Caco-2 (cell line): Measurements from ENCODE around the gene TSPAN15. TPM values are rescaled to one million over a fixed set of nuclear protein-coding genes. Genes with fewer than 3 reads are reported as not detected.
A peak's percentile ranks its signal among the peaks of the same experiment; 100 is the strongest.

Experiments used
- Bru-seq: library from RNA; stranded (reverse); fragments of 400-500 nt; gene quantifications from one replicate; lab custom pipeline; 2021; lab: Mats Ljungman, UMichigan
- BruChase-seq, 2 experiments: library from RNA; stranded (reverse); fragments of 400-500 nt; gene quantifications; one replicate each; lab custom pipeline; 2021; lab: Mats Ljungman, UMichigan
- BruUV-seq: library from RNA; stranded (reverse); fragments of 400-500 nt; replicated peaks from 2 replicates; lab custom pipeline; 2021; lab: Mats Ljungman, UMichigan
- CTCF ChIA-PET: fragments of 300-600 bp; sonication (Branson Sonifier 250); formaldehyde crosslinking; loops from one replicate; lab custom pipeline; 2022; ENCODE audit warnings: antibody characterized with exemption; lab: Charles Lee
- POLR2A ChIA-PET: fragments of 300-600 bp; sonication (Branson Sonifier 250); formaldehyde crosslinking; loops from one replicate; lab custom pipeline; 2022; ENCODE audit warnings: antibody characterized with exemption; lab: Charles Lee
- DNase-seq, 2 experiments: peaks; one replicate each; pipeline versions ENCODE4 v3.0.0 to v3.0.0-alpha.2; 2020 to 2022
- H3K27me3 ChIP-seq: replicated peaks from 2 replicates; pipeline ENCODE4 v1.6.0; 2011; ENCODE audit warnings: low read length; ENCODE audit not compliant: control insufficient read depth, insufficient read depth
- H3K36me3 ChIP-seq: 2 replicates; pipeline ENCODE4 v1.5.1; 2011; ENCODE audit warnings: low read length; ENCODE audit not compliant: control insufficient read depth, insufficient read depth
- H3K4me1 ChIP-seq: fragments of 250-450 bp; sonication (Bioruptor Pico); 2 replicates; pipeline ENCODE4 v1.5.1; 2020; ENCODE audit warnings: mild to moderate bottlenecking
- H3K4me3 ChIP-seq: 2 replicates; pipeline ENCODE4 v1.5.1; 2011; ENCODE audit warnings: low read depth, mild to moderate bottlenecking, control low read depth, low read length
- H3K9me3 ChIP-seq: fragments of 250-450 bp; sonication (Bioruptor Pico); 2 replicates; pipeline ENCODE4 v1.5.1; 2020; ENCODE audit warnings: mild to moderate bottlenecking, moderate library complexity
- H3K27ac Mint-ChIP-seq: one replicate; pipeline ENCODE4 v1.8.0; 2022; ENCODE audit warnings: mixed read lengths; ENCODE audit not compliant: unreplicated experiment
- H3K27me3 Mint-ChIP-seq: one replicate; pipeline ENCODE4 v1.8.0; 2022; ENCODE audit warnings: mixed read lengths; ENCODE audit not compliant: insufficient read depth, unreplicated experiment
- H3K36me3 Mint-ChIP-seq: one replicate; pipeline ENCODE4 v1.8.0; 2022; ENCODE audit warnings: mild to moderate bottlenecking, mixed read lengths; ENCODE audit not compliant: insufficient read depth, unreplicated experiment
- H3K4me1 Mint-ChIP-seq: one replicate; pipeline ENCODE4 v1.8.0; 2022; ENCODE audit warnings: low read depth, mixed read lengths; ENCODE audit not compliant: unreplicated experiment
- H3K4me3 Mint-ChIP-seq: one replicate; pipeline ENCODE4 v1.8.0; 2022; ENCODE audit warnings: mild to moderate bottlenecking, moderate library complexity, mixed read lengths; ENCODE audit not compliant: unreplicated experiment
- H3K9me3 Mint-ChIP-seq: one replicate; pipeline ENCODE4 v1.8.0; 2022; ENCODE audit warnings: mixed read lengths; ENCODE audit not compliant: unreplicated experiment
- CTCF ChIP-seq, 2 experiments: fragments of 200-600 bp in 1 of 2; IDR thresholded peaks; 1 replicate in 1 of 2; 2 replicates in 1 of 2; pipeline versions ENCODE4 v1.5.1 to v1.8.0; 2011 to 2022; ENCODE audit warnings: antibody characterized with exemption in 1 of 2, control low read depth in 1 of 2, inconsistent platforms in 1 of 2, low read depth in 1 of 2, low read length in 1 of 2, mild to moderate bottlenecking in 1 of 2, moderate library complexity in 1 of 2; ENCODE audit not compliant: insufficient read depth in 1 of 2, severe bottlenecking in 1 of 2, unreplicated experiment in 1 of 2
- intact Hi-C: fragments of 100-400 bp; cut with micrococcal nuclease; formaldehyde crosslinking; loops from one replicate; pipeline ENCODE4 v1.10.0; 2022; ENCODE audit not compliant: unreplicated experiment
- long read RNA-seq: library from polyadenylated mRNA; stranded (forward); transcript quantifications from one replicate; pipeline ENCODE4 v2.0.0, GENCODE V29; 2022
- total RNA-seq: library from RNA; stranded (reverse); gene quantifications from 2 replicates; pipeline ENCODE4 v1.2.3, GENCODE V29; 2022

Gene TSPAN15
- total RNA-seq (86.5 and 89.0 TPM in 2 replicates), Bru-seq, nascent RNA (percentile 73 among the genes with signal in this experiment), BruChase-seq, experiment 1, labeled RNA remaining after a 2-hour chase (percentile 77 among the genes with signal in this experiment), BruChase-seq, experiment 2, labeled RNA remaining after a 6-hour chase (percentile 74 among the genes with signal in this experiment)
- long read RNA-seq, transcript TSPAN15-201 (8 exons, 1,698 nt), result major isoform, 132 of 159 reads
- long read RNA-seq, partial matches to known transcripts, result 2 of 159 reads
- long read RNA-seq, other reads (novel, unspliced or antisense), result 23 of 159 reads

DNA sequence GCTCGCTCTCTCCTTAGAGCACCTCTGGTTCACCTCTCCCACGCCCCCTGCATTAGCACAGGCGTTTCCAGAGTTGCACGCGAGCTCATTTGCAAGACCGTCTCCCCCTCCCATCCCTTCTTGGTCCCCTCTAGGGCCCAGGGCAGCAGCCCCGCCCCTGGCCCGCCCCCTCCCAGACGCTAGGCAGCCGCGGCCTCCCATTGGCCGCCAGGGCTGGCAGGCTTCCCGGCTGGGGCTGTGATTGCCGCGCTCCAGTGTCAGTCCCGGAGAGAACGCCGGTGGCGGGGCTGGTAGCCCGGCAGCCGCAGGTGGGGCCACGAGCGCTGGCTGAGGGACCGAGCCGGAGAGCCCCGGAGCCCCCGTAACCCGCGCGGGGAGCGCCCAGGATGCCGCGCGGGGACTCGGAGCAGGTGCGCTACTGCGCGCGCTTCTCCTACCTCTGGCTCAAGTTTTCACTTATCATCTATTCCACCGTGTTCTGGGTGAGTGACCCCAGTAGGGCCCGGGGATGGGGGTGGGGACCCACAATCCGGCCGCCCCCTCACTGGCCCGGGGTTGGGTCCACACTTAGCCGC is at the start of gene TSPAN15:
TSS of gene TSPAN15 (plus strand) at position 257 of the 575 bp plus-strand sequence. CDS start at position 387, 130 bp downstream.
- CTCF ChIA-PET, result interaction anchor here (0.5 to 3.9 kb wide), 13 partner anchors 9 to 695 kb away, joined by 3 to 38 read pairs (median 4); partner anchors contain the start of gene TYSND1
- peaks cover 29% of the 10 kb centered on the region for H3K36me3 Mint-ChIP-seq
- peak within 1 kb of the TSS; percentile 74 for H3K4me3 ChIP-seq
- DNase-seq, result peak; percentile 97 to 99
- no peaks in the 10 kb centered on the region for H3K27me3 ChIP-seq
- TF ChIP-seq CTCF (IDR thresholded peaks at IDR 0.05; ENCODE audit: insufficient read depth in 1 of 2, low read depth in 1 of 2, low read length in 1 of 2, severe bottlenecking in 1 of 2, unreplicated experiment in 1 of 2), result peak in 1 of 2 experiments; percentile 38
- H3K4me1 Mint-ChIP-seq, result peaks cover 45% of the 10 kb centered on the region
- intact Hi-C loops, result loop anchor here (1.0 kb wide), 2 partner anchors 13 to 25 kb away; no protein-coding TSS in a partner anchor
- no TSS peak for BruUV-seq
- H3K9me3 ChIP-seq, result no peaks in the 10 kb centered on the region
- peaks cover 44% of the 10 kb centered on the region for H3K4me1 ChIP-seq
- H3K4me3 Mint-ChIP-seq, result peak within 1 kb of the TSS; percentile 78
- H3K36me3 ChIP-seq, result no peaks in the 10 kb centered on the region
- H3K27ac Mint-ChIP-seq, result peak within 1 kb of the TSS; percentile 81
- no peaks in the 10 kb centered on the region for H3K27me3 Mint-ChIP-seq
- no peaks in the 10 kb centered on the region for H3K9me3 Mint-ChIP-seq
- POLR2A ChIA-PET, result interaction anchor here (0.5 to 2.1 kb wide), 12 partner anchors 9 to 624 kb away, joined by 3 to 11 read pairs (median 4); partner anchors contain the start of gene STOX1

GRCh38 chr10:69402386-69402785 is 48.9 kb upstream of the TSPAN15 start:
- no peak for TF ChIP-seq CTCF (IDR thresholded peaks at IDR 0.05; ENCODE audit: insufficient read depth in 1 of 2, low read depth in 1 of 2, low read length in 1 of 2, severe bottlenecking in 1 of 2, unreplicated experiment in 1 of 2)
- Mint-ChIP-seq H3K36me3 (peaks cover 18% of the 10 kb centered on the region), H3K27ac (no peak overlapping the region), H3K4me3 (no peak overlapping the region), H3K9me3 (no peaks in the 10 kb centered on the region), H3K27me3 (no peaks in the 10 kb centered on the region), H3K4me1 (no peaks in the 10 kb centered on the region)
- no peak for DNase-seq
- ChIA-PET POLR2A (no interaction called here), CTCF (no interaction called here)
- no TSS peak for BruUV-seq
- Histone ChIP-seq H3K9me3 (no peaks in the 10 kb centered on the region), H3K4me1 (no peaks in the 10 kb centered on the region), H3K36me3 (no peaks in the 10 kb centered on the region), H3K4me3 (no peak overlapping the region), H3K27me3 (no peaks in the 10 kb centered on the region)
- intact Hi-C loops, result no loop called here

GRCh38 chr10:69403066-69403465 is 48.2 kb upstream of the TSPAN15 start:
- TF ChIP-seq CTCF (IDR thresholded peaks at IDR 0.05; ENCODE audit: insufficient read depth in 1 of 2, low read depth in 1 of 2, low read length in 1 of 2, severe bottlenecking in 1 of 2, unreplicated experiment in 1 of 2), result no peak
- Histone ChIP-seq H3K36me3 (no peaks in the 10 kb centered on the region), H3K9me3 (no peaks in the 10 kb centered on the region), H3K27me3 (no peaks in the 10 kb centered on the region), H3K4me1 (peaks cover 2% of the 10 kb centered on the region; the same call in 1 of the 2 replicates), H3K4me3 (no peak overlapping the region)
- peaks cover 18% of the 10 kb centered on the region for H3K36me3 Mint-ChIP-seq
- H3K27me3 Mint-ChIP-seq, result no peaks in the 10 kb centered on the region
- H3K4me1 Mint-ChIP-seq, result peaks cover 2% of the 10 kb centered on the region
- no peak for DNase-seq
- no TSS peak for BruUV-seq
- no peak overlapping the region for H3K27ac Mint-ChIP-seq
- POLR2A ChIA-PET, result no interaction called here
- CTCF ChIA-PET, result no interaction called here
- H3K9me3 Mint-ChIP-seq, result no peaks in the 10 kb centered on the region
- intact Hi-C loops, result no loop called here
- no peak overlapping the region for H3K4me3 Mint-ChIP-seq
